ENCODE measurements around the gene RCSD1.

RCSD1 gene

DNA sequence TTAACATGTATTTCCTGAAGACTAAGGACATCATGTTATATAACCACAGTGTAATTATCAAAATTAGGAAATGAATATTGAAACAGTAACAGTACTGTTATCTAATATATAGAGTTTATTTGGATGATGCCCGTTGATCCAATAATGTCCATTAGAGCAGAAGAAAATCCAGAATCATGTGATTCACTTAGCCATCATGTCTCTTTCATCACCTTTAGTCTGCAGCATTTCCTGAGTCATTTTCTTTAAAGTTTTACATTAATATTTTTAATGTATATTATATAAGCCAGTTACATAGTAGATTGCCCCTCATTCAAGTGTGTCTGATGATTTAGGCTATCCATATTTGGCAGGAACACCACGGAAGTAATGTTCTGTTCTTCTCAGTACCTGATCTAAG lies 120.6 kb downstream of the RCSD1 start:
- Histone ChIP-seq H4K20me1 (ENCODE audit: insufficient read depth, low read length, poor library complexity, severe bottlenecking) (no peaks in the 10 kb centered on the region), H3K27me3 (ENCODE audit: insufficient read depth, low read length, poor library complexity, severe bottlenecking) (no peaks in the 10 kb centered on the region), H2AFZ (ENCODE audit: low read length) (no peak overlapping the region), H3K79me2 (ENCODE audit: insufficient read depth, low read length) (peaks cover 87% of the 10 kb centered on the region), H3K36me3 (ENCODE audit: insufficient read depth, low read length) (no peaks in the 10 kb centered on the region), H3F3A (ENCODE audit: low read depth) (peaks cover 17% of the 10 kb centered on the region), H3K9me3 (ENCODE audit: insufficient read depth, low read depth, low read length) (no peaks in the 10 kb centered on the region), H3K4me3 (ENCODE audit: low read length, poor library complexity, severe bottlenecking) (no peak overlapping the region), H3K9me2 (replicated peaks; ENCODE audit: low read depth, low read length) (no peaks in the 10 kb centered on the region), H3K4me2 (ENCODE audit: low read depth, low read length, poor library complexity, severe bottlenecking) (no peak overlapping the region), H3K9ac (ENCODE audit: low read depth, low read length, poor library complexity, severe bottlenecking) (no peak overlapping the region), H3K4me1 (ENCODE audit: insufficient read depth, low read length, poor library complexity, severe bottlenecking) (peaks cover 87% of the 10 kb centered on the region)
- no peak for TF ChIP-seq EZH2phosphoT487 (IDR thresholded peaks at IDR 0.05; ENCODE audit: borderline replicate concordance)
- TF ChIP-seq, protein P1, sequence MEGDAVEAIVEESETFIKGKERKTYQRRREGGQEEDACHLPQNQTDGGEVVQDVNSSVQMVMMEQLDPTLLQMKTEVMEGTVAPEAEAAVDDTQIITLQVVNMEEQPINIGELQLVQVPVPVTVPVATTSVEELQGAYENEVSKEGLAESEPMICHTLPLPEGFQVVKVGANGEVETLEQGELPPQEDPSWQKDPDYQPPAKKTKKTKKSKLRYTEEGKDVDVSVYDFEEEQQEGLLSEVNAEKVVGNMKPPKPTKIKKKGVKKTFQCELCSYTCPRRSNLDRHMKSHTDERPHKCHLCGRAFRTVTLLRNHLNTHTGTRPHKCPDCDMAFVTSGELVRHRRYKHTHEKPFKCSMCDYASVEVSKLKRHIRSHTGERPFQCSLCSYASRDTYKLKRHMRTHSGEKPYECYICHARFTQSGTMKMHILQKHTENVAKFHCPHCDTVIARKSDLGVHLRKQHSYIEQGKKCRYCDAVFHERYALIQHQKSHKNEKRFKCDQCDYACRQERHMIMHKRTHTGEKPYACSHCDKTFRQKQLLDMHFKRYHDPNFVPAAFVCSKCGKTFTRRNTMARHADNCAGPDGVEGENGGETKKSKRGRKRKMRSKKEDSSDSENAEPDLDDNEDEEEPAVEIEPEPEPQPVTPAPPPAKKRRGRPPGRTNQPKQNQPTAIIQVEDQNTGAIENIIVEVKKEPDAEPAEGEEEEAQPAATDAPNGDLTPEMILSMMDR (conservative IDR thresholded peaks at IDR 0.05; ENCODE audit: low read length), result no peak

- Histone ChIP-seq H3K9me2 (replicated peaks; ENCODE audit: low read depth, low read length) (no peaks in the 10 kb centered on the region), H4K20me1 (ENCODE audit: insufficient read depth, low read length, poor library complexity, severe bottlenecking) (no peaks in the 10 kb centered on the region), H3K4me2 (ENCODE audit: low read depth, low read length, poor library complexity, severe bottlenecking) (peak overlapping the region; percentile 91), H3K27me3 (ENCODE audit: insufficient read depth, low read length, poor library complexity, severe bottlenecking) (no peaks in the 10 kb centered on the region), H3K79me2 (ENCODE audit: insufficient read depth, low read length) (peaks cover 87% of the 10 kb centered on the region), H3K4me3 (ENCODE audit: low read length, poor library complexity, severe bottlenecking) (peak overlapping the region; percentile 69), H3F3A (ENCODE audit: low read depth) (peaks cover 17% of the 10 kb centered on the region), H3K36me3 (ENCODE audit: insufficient read depth, low read length) (no peaks in the 10 kb centered on the region), H3K9ac (ENCODE audit: low read depth, low read length, poor library complexity, severe bottlenecking) (peak overlapping the region; percentile 84), H3K9me3 (ENCODE audit: insufficient read depth, low read depth, low read length) (no peaks in the 10 kb centered on the region), H3K4me1 (ENCODE audit: insufficient read depth, low read length, poor library complexity, severe bottlenecking) (peaks cover 90% of the 10 kb centered on the region), H2AFZ (ENCODE audit: low read length) (no peak overlapping the region)
- TF ChIP-seq, protein P1 (conservative IDR thresholded peaks at IDR 0.05; ENCODE audit: low read length), result no peak
- TF ChIP-seq EZH2phosphoT487 (IDR thresholded peaks at IDR 0.05; ENCODE audit: borderline replicate concordance), result no peak
Measured at GRCh38 chr1:167751676-167752075, 121.6 kb downstream of the RCSD1 start.

- H2AFZ ChIP-seq (ENCODE audit: low read length), result 0 out of 2 replicates have a peak overlapping the region, but pooled peaks have one; percentile 58
- peak overlapping the region; percentile 84 for H3K9ac ChIP-seq (ENCODE audit: low read depth, low read length, poor library complexity, severe bottlenecking)
- TF ChIP-seq, protein P1 (conservative IDR thresholded peaks at IDR 0.05; ENCODE audit: low read length), result no peak
- no peak for TF ChIP-seq EZH2phosphoT487 (IDR thresholded peaks at IDR 0.05; ENCODE audit: borderline replicate concordance)
- peak overlapping the region; percentile 91 for H3K4me2 ChIP-seq (ENCODE audit: low read depth, low read length, poor library complexity, severe bottlenecking)
- peaks cover 90% of the 10 kb centered on the region for H3K4me1 ChIP-seq (ENCODE audit: insufficient read depth, low read length, poor library complexity, severe bottlenecking)
- no peaks in the 10 kb centered on the region for H4K20me1 ChIP-seq (ENCODE audit: insufficient read depth, low read length, poor library complexity, severe bottlenecking)
- no peaks in the 10 kb centered on the region for H3K27me3 ChIP-seq (ENCODE audit: insufficient read depth, low read length, poor library complexity, severe bottlenecking)
- no peaks in the 10 kb centered on the region for H3K9me3 ChIP-seq (ENCODE audit: insufficient read depth, low read depth, low read length)
- H3K9me2 ChIP-seq (replicated peaks; ENCODE audit: low read depth, low read length), result no peaks in the 10 kb centered on the region
- peaks cover 17% of the 10 kb centered on the region for H3F3A ChIP-seq (ENCODE audit: low read depth)
- H3K4me3 ChIP-seq (ENCODE audit: low read length, poor library complexity, severe bottlenecking), result peak overlapping the region; percentile 69
- H3K36me3 ChIP-seq (ENCODE audit: insufficient read depth, low read length), result no peaks in the 10 kb centered on the region
- peaks cover 87% of the 10 kb centered on the region for H3K79me2 ChIP-seq (ENCODE audit: insufficient read depth, low read length)
Measured at GRCh38 chr1:167752219-167752985, 122.4 kb downstream of the RCSD1 start.
